Measurements from ENCODE around the gene PKP4.
A peak's percentile ranks its signal among the peaks of the same experiment; 100 is the strongest.

Gene PKP4

GRCh38 chr2:158457826-158458616 lies 1.3 kb downstream of the PKP4 start:
- ChIA-PET POLR2A (interaction anchor here (0.6 kb wide), 1 partner anchor 776 kb away, joined by 5 read pairs; no protein-coding TSS in a partner anchor), CTCF (interaction anchor here (1.4 to 2.6 kb wide), 7 partner anchors 11 to 296 kb away, joined by 5 to 11 read pairs (median 6); no protein-coding TSS in a partner anchor)
- DNase-seq (ENCODE audit: extremely low spot score) = peak; percentile 66

GRCh38 chr2:158458617-158458920 lies 1.8 kb downstream of the PKP4 start:
- POLR2A ChIA-PET = interaction anchor here (0.6 kb wide), 1 partner anchor 776 kb away, joined by 5 read pairs; no protein-coding TSS in a partner anchor
- no peak for TF ChIP-seq CTCF (IDR thresholded peaks at IDR 0.05; ENCODE audit: control extremely low read depth, extremely low read depth, low read depth, missing control alignments)
- no peak for DNase-seq (ENCODE audit: extremely low spot score)
- CTCF ChIA-PET = interaction anchor here (1.6 to 2.6 kb wide), 5 partner anchors 11 to 295 kb away, joined by 5 to 11 read pairs (median 8); no protein-coding TSS in a partner anchor

More at GRCh38 chr2:158457826-158458616, 1.3 kb downstream of the PKP4 start:
- TF ChIP-seq CTCF (IDR thresholded peaks at IDR 0.05; ENCODE audit: control extremely low read depth, extremely low read depth, low read depth, missing control alignments) = peak; percentile 40

GRCh38 chr2:158459161-158460003 lies 2.6 kb downstream of the PKP4 start:
- TF ChIP-seq CTCF (IDR thresholded peaks at IDR 0.05; ENCODE audit: control extremely low read depth, extremely low read depth, low read depth, missing control alignments) = no peak

GRCh38 chr2:158460632-158461297 lies 4.0 kb downstream of the PKP4 start:
- POLR2A ChIA-PET = no interaction called here
- DNase-seq (ENCODE audit: extremely low spot score) = no peak
- CTCF ChIA-PET = interaction anchor here (1.4 kb wide), 1 partner anchor 185 kb away, joined by 3 read pairs; no protein-coding TSS in a partner anchor
- no peak for TF ChIP-seq CTCF (IDR thresholded peaks at IDR 0.05; ENCODE audit: control extremely low read depth, extremely low read depth, low read depth, missing control alignments)

More at GRCh38 chr2:158459161-158460003, 2.6 kb downstream of the PKP4 start:
- POLR2A ChIA-PET = no interaction called here
- CTCF ChIA-PET = interaction anchor here (1.6 to 2.4 kb wide), 3 partner anchors 14 to 287 kb away, joined by 5 to 10 read pairs (median 5); no protein-coding TSS in a partner anchor
- DNase-seq (ENCODE audit: extremely low spot score) = no peak

- POLR2A ChIA-PET = no interaction called here
- CTCF ChIA-PET = interaction anchor here (3.1 kb wide), 1 partner anchor 14 kb away, joined by 24 read pairs; no protein-coding TSS in a partner anchor
- TF ChIP-seq CTCF (IDR thresholded peaks at IDR 0.05; ENCODE audit: control extremely low read depth, extremely low read depth, low read depth, missing control alignments) = no peak
- DNase-seq (ENCODE audit: extremely low spot score) = no peak
These were observed 6.8 kb downstream of the PKP4 start for GRCh38 chr2:158463496-158464095.
